HepG2 (cell line): ENCODE measurements around the gene NR3C2. TPM values are rescaled to one million over a fixed set of nuclear protein-coding genes. Genes with fewer than 3 reads are reported as not detected.

ENCODE experiments used
- ATAC-seq: fragments of 200-7000 bp; cut with Tn5 transposase; 3 replicates; pipeline ENCODE4 v1.9.1; 2020; ENCODE audit warnings: mild to moderate bottlenecking, moderate library complexity
- BruUV-seq: library from RNA; stranded (reverse); fragments of 400-500 nt; replicated peaks from 2 replicates; lab custom pipeline; 2021; lab: Mats Ljungman, UMichigan
- CTCF ChIA-PET: fragments of 300-600 bp; formaldehyde crosslinking; extraction: SDS; loops from one replicate; lab custom pipeline; 2021; ENCODE audit warnings: low total read pairs, inconsistent platforms, low intra/inter-chr PET ratio; lab: Yijun Ruan, JAX
- POLR2A ChIA-PET: fragments of 350-600 bp; sonication (Branson Sonifier 250); formaldehyde crosslinking; loops from one replicate; lab custom pipeline; 2020; ENCODE audit warnings: antibody characterized with exemption, inconsistent platforms; lab: Yijun Ruan, JAX
- DNase-seq: peaks from one replicate; pipeline ENCODE4 v3.0.0-alpha.2; 2015; ENCODE audit warnings: low spot score
- FAIRE-seq: peaks from 3 replicates; lab custom pipeline; 2011; peaks lifted over from hg19 to GRCh38; lab: Jason Lieb, UNC
- H2AFZ ChIP-seq: one replicate; pipeline ENCODE4 v1.6.1; 2011; ENCODE audit warnings: low read length, inconsistent platforms
- H3K27ac ChIP-seq: fragments of 300-600 bp; 3 replicates; pipeline ENCODE4 v1.8.0; 2011; ENCODE audit warnings: mixed run types, mild to moderate bottlenecking, mixed read lengths, low read length, inconsistent platforms; ENCODE audit not compliant: insufficient read depth; ENCODE audit errors: extremely low read length
- H3K27me3 ChIP-seq, 2 experiments: fragments of 200-600 bp in 1 of 2; 2 replicates in 1 of 2; 3 replicates in 1 of 2; pipeline versions ENCODE4 v1.6.0 to v1.8.0; 2011; ENCODE audit warnings: low read length in 2 of 2, mild to moderate bottlenecking in 2 of 2, moderate library complexity in 2 of 2, inconsistent platforms in 1 of 2; ENCODE audit not compliant: insufficient read depth in 2 of 2, control insufficient read depth in 1 of 2
- H3K36me3 ChIP-seq, 2 experiments: fragments of 200-600 bp in 1 of 2; replicated peaks in 1 of 2; 2 replicates in 1 of 2; 3 replicates in 1 of 2; pipeline versions ENCODE4 v1.5.1 to v1.8.0; 2011; ENCODE audit warnings: low read length in 2 of 2, inconsistent platforms in 1 of 2; ENCODE audit not compliant: insufficient read depth in 2 of 2, control insufficient read depth in 1 of 2
- H3K4me1 ChIP-seq: 2 replicates; pipeline ENCODE4 v1.5.1; 2012; ENCODE audit warnings: low read length, inconsistent platforms; ENCODE audit not compliant: insufficient read depth
- H3K4me2 ChIP-seq: 2 replicates; pipeline ENCODE4 v1.6.0; 2011; ENCODE audit warnings: low read depth, low read length, inconsistent platforms
- H3K4me3 ChIP-seq, 3 experiments: fragments of 200-600 bp in 1 of 3; sonication (generic), shearing (Covaris generic) in 1 of 3; replicated peaks in 1 of 3; 2 replicates each; pipeline ENCODE4 v1.5.1; 2011 to 2016; ENCODE audit warnings: low read length in 3 of 3, inconsistent platforms in 2 of 3, low read depth in 2 of 3, mild to moderate bottlenecking in 2 of 3, control low read depth in 1 of 3, mixed read lengths in 1 of 3; ENCODE audit not compliant: insufficient read depth in 1 of 3
- H3K79me2 ChIP-seq: one replicate; pipeline ENCODE4 v1.6.1; 2011; ENCODE audit warnings: low read length, inconsistent platforms; ENCODE audit not compliant: insufficient read depth
- H3K9ac ChIP-seq: 2 replicates; pipeline ENCODE4 v1.6.0; 2011; ENCODE audit warnings: mild to moderate bottlenecking, low read depth, low read length, inconsistent platforms; ENCODE audit not compliant: insufficient read depth
- H3K9me3 ChIP-seq: 2 replicates; pipeline ENCODE4 v1.5.1; 2012; ENCODE audit warnings: mild to moderate bottlenecking, low read length
- H4K20me1 ChIP-seq: 2 replicates; pipeline ENCODE4 v1.6.0; 2011; ENCODE audit warnings: inconsistent platforms, mild to moderate bottlenecking, low read length, moderate library complexity; ENCODE audit not compliant: insufficient read depth
- ARNT2 ChIP-seq: sonication (generic); formaldehyde crosslinking; IDR thresholded peaks from 2 replicates; pipeline ENCODE4 v1.8.0; 2022; ENCODE audit warnings: mild to moderate bottlenecking, low read depth, missing genetic modification reagents, moderate library complexity
- CAMTA2 ChIP-seq: sonication (generic); formaldehyde crosslinking; IDR thresholded peaks from 2 replicates; pipeline ENCODE4 v1.4.0; 2020; ENCODE audit warnings: mild to moderate bottlenecking, missing genetic modification reagents, borderline replicate concordance
- CREM ChIP-seq, 2 experiments: sonication (generic) in 1 of 2; formaldehyde crosslinking in 1 of 2; IDR thresholded peaks; 2 replicates each; pipeline versions ENCODE4 v1.4.0 to v1.6.1; 2016 to 2020; ENCODE audit warnings: antibody characterized with exemption in 1 of 2, mild to moderate bottlenecking in 1 of 2, missing genetic modification reagents in 1 of 2
- E2F1 ChIP-seq: sonication (generic); formaldehyde crosslinking; IDR thresholded peaks from 2 replicates; pipeline ENCODE4 v1.5.0; 2020; ENCODE audit warnings: missing genetic modification reagents
- HMG20A ChIP-seq: IDR thresholded peaks from 2 replicates; pipeline ENCODE4 v1.6.1; 2016; ENCODE audit warnings: borderline replicate concordance
- HOXD1 ChIP-seq: sonication (generic); formaldehyde crosslinking; IDR thresholded peaks from 2 replicates; pipeline ENCODE4 v1.5.0; 2020; ENCODE audit warnings: missing genetic modification reagents
- KDM1A ChIP-seq: IDR thresholded peaks from 2 replicates; pipeline ENCODE4 v1.6.1; 2016; ENCODE audit warnings: missing compliant biosample characterization
- MED13 ChIP-seq: sonication (generic); formaldehyde crosslinking; IDR thresholded peaks from 2 replicates; pipeline ENCODE4 v1.5.0; 2020; ENCODE audit warnings: missing genetic modification reagents
- NKX3-1 ChIP-seq: sonication (generic); formaldehyde crosslinking; IDR thresholded peaks from 2 replicates; pipeline ENCODE4 v1.5.0; 2020; ENCODE audit warnings: missing genetic modification reagents
- REL ChIP-seq: sonication (generic); formaldehyde crosslinking; conservative IDR thresholded peaks from 2 replicates; pipeline ENCODE4 v1.8.0; 2022; ENCODE audit warnings: mild to moderate bottlenecking, missing genetic modification reagents, moderate library complexity
- USF2 ChIP-seq, 2 experiments: sonication (generic) in 1 of 2; formaldehyde crosslinking in 1 of 2; IDR thresholded peaks; 2 replicates each; pipeline versions ENCODE4 v1.5.1 to v1.6.1; 2011 to 2020; ENCODE audit warnings: borderline replicate concordance in 1 of 2, low read depth in 1 of 2, low read length in 1 of 2, mild to moderate bottlenecking in 1 of 2, missing genetic modification reagents in 1 of 2, moderate library complexity in 1 of 2
- ZBTB26 ChIP-seq: IDR thresholded peaks from 2 replicates; pipeline ENCODE4 v1.6.1; 2016; ENCODE audit warnings: missing compliant biosample characterization, missing genetic modification reagents, borderline replicate concordance
- ZNF274 ChIP-seq: sonication (generic); formaldehyde crosslinking; IDR thresholded peaks from 2 replicates; pipeline ENCODE4 v1.5.1; 2020; ENCODE audit warnings: mild to moderate bottlenecking, missing genetic modification reagents
- ZNF326 ChIP-seq: sonication (generic); formaldehyde crosslinking; IDR thresholded peaks from 2 replicates; pipeline ENCODE4 v1.4.0; 2020; ENCODE audit warnings: missing genetic modification reagents, borderline replicate concordance
- ZNF468 ChIP-seq: sonication (generic); formaldehyde crosslinking; IDR thresholded peaks from 2 replicates; pipeline ENCODE4 v1.8.0; 2022; ENCODE audit warnings: mild to moderate bottlenecking, moderate library complexity, missing genetic modification reagents
- ZNF549 ChIP-seq: sonication (generic); formaldehyde crosslinking; IDR thresholded peaks from 2 replicates; pipeline ENCODE4 v1.5.0; 2020; ENCODE audit warnings: missing genetic modification reagents
- ZNF792 ChIP-seq: IDR thresholded peaks from 2 replicates; pipeline ENCODE4 v1.6.1; 2016
- ZSCAN20 ChIP-seq: sonication (generic); formaldehyde crosslinking; IDR thresholded peaks from 2 replicates; pipeline ENCODE4 v1.4.0; 2020; ENCODE audit warnings: missing genetic modification reagents, mild to moderate bottlenecking, borderline replicate concordance
- WGBS: methylation state at CpG from one replicate; pipeline ENCODE4 v1.1.6; 2017; ENCODE audit warnings: low lambda C conversion rate; 5-methylcytosine and 5-hydroxymethylcytosine counted together
- in situ Hi-C: cut with HindIII; loops from 2 replicates; pipeline ENCODE4 v1.10.0; 2017; ENCODE audit warnings: low pct_unique_long_range_greater_than_20kb; ENCODE audit not compliant: extremely low pct_ligation_motif_present
- intact Hi-C: fragments of 100-400 bp; cut with micrococcal nuclease; formaldehyde crosslinking; loops from one replicate; pipeline ENCODE4 v1.10.0; 2022; ENCODE audit not compliant: unreplicated experiment
- polyA plus RNA-seq, 8 experiments: library from polyadenylated mRNA; depleted of rRNA in 3 of 8; stranded (reverse) in 7 of 8; unstranded in 1 of 8; fragments of >200 nt; fragmentation: Illumina TruSeq in 4 of 8; extraction: Trizol in 4 of 8; gene quantifications; 2 replicates each; pipeline versions ENCODE4 v1.2.1 to v1.2.3, GENCODE V29; 2011 to 2016; ENCODE audit warnings: low read depth in 4 of 8, missing spikeins in 1 of 8, mixed read lengths in 1 of 8; ENCODE audit not compliant: insufficient read depth in 1 of 8
- total RNA-seq, 5 experiments: library from RNA; depleted of rRNA; stranded (reverse); fragments of >200 nt; fragmentation: Illumina TruSeq; extraction: Trizol; gene quantifications; 2 replicates each; pipeline ENCODE4 v1.2.3, GENCODE V29; 2016; ENCODE audit warnings: low read depth in 1 of 5

NR3C2 gene
- total and polyA plus RNA-seq, 2 of the 13 experiments (the other 11 are each of a cell fraction or from before 2014, with no cell fraction given), result 0.26 to 0.46 TPM

- TF ChIP-seq HMG20A (no peak), KDM1A (CRISPR knock-in tag) (no peak), ZNF468 (no peak), ZNF274 (CRISPR knock-in tag) (no peak), ZNF549 (CRISPR knock-in tag) (no peak), E2F1 (CRISPR knock-in tag) (no peak), ZSCAN20 (CRISPR knock-in tag) (no peak)
These were observed 381.7 kb downstream of the NR3C2 start (continued) for GRCh38 chr4:148060264-148061140.

- Histone ChIP-seq H3K27ac (no peak overlapping the region), H3K4me1 (no peaks in the 10 kb centered on the region), H4K20me1 (no peaks in the 10 kb centered on the region), H3K36me3 (no peaks in the 10 kb centered on the region), H3K4me2 (no peak overlapping the region), H3K27me3 (no peaks in the 10 kb centered on the region), H2AFZ (no peak overlapping the region), H3K9ac (no peak overlapping the region), H3K79me2 (no peaks in the 10 kb centered on the region), H3K9me3 (no peaks in the 10 kb centered on the region), H3K4me3 (no peak overlapping the region)
- 82% methylated on average over 10 of the region's 10 CpGs for WGBS
- TF ChIP-seq ARNT2 (CRISPR knock-in tag) (no peak), HOXD1 (CRISPR knock-in tag) (no peak), CAMTA2 (CRISPR knock-in tag) (no peak), NKX3-1 (CRISPR knock-in tag) (no peak), REL (CRISPR knock-in tag) (no peak), USF2 (IDR thresholded peaks at IDR 0.05; ENCODE audit: low read depth, low read length) (no peak), USF2 (CRISPR knock-in tag; IDR thresholded peaks at IDR 0.05; ENCODE audit: borderline replicate concordance) (no peak), ZNF326 (CRISPR knock-in tag) (no peak), ZNF792 (CRISPR knock-in tag) (no peak), MED13 (CRISPR knock-in tag) (no peak), CREM (IDR thresholded peaks at IDR 0.05) (no peak), CREM (CRISPR knock-in tag; IDR thresholded peaks at IDR 0.05) (no peak), ZBTB26 (CRISPR knock-in tag) (no peak)
- DNase-seq (no peak), FAIRE-seq (no peak), ATAC-seq (no peak)
- intact Hi-C loops, result no loop called here
- CTCF ChIA-PET, result no interaction called here
- in situ Hi-C loops, result no loop called here
- no TSS peak for BruUV-seq
- POLR2A ChIA-PET, result no interaction called here
These were observed 382.5 kb downstream of the NR3C2 start for GRCh38 chr4:148059617-148060180.
